HG02870 (cell line): ENCODE measurements around the gene HDAC4.

Experiments used
- ATAC-seq: cut with Tn5 transposase; IDR thresholded peaks from one replicate; pipeline ENCODE4 v1.9.1; 2021; ENCODE audit warnings: mild to moderate bottlenecking, moderate library complexity; ENCODE audit not compliant: unreplicated experiment

HDAC4 gene

DNA sequence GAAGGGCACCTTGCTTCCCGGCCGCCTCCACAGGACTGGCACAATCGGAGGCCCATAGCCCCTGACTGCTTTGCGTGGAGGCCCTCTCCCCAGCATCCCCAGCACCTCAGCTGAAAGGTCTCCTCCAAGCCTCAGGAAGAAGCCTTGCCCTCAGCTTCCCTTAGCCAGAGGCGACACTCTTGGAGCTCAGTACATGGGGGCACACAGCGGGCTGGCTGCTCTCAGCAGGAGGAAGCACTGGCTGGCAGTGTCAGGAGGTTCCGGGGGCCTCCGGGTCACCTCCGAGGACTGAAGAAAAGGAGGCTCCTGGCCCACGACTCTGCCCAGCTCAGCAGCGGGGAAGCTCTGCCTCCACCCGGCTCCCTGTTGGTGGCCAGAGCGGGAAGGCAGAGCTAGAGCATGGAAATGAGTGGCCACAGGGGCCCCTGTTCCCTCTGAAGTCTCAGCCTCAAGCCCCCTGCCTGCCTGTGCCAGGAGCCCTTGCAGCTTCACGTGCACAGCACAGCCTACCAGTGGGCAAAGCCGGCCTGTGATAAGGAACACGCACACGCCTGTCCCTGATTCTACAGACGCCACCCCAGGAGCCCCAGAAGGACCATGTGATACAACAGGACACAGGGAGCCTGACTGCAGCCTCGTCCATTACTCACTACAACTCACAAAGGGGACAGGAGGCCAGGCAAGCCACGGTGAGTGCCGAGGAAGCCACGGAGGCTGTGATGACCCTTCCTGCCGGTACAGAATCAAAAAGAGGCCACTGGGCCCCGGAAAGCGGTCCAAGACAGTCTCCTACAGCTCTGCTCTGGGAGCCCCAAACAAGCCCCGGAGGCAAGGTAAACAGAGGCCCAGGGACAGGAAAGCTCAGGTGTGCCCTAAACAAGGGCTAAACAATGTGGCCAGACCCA is 15.5 kb downstream of the HDAC4 start:
- no peak for ATAC-seq

DNA sequence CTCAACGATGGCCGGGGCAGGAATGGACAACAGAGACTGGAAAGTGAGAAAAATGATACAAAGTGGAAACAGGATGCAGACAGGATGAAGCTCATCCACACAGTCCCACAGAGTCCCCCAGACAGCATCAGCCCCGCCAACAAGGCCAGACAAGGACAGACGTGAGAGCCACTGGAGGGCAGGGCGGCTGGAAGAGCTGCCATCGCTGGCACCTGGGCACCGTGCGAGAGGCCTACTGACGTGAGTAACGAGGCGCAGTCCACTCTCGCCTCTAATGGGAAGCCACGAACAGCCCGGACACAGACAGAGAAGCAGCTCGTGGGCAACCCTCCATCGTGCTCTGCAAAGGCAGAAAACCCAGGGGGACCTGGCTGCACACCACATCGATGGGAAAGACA is 17.1 kb downstream of the HDAC4 start:
- ATAC-seq = no peak

DNA sequence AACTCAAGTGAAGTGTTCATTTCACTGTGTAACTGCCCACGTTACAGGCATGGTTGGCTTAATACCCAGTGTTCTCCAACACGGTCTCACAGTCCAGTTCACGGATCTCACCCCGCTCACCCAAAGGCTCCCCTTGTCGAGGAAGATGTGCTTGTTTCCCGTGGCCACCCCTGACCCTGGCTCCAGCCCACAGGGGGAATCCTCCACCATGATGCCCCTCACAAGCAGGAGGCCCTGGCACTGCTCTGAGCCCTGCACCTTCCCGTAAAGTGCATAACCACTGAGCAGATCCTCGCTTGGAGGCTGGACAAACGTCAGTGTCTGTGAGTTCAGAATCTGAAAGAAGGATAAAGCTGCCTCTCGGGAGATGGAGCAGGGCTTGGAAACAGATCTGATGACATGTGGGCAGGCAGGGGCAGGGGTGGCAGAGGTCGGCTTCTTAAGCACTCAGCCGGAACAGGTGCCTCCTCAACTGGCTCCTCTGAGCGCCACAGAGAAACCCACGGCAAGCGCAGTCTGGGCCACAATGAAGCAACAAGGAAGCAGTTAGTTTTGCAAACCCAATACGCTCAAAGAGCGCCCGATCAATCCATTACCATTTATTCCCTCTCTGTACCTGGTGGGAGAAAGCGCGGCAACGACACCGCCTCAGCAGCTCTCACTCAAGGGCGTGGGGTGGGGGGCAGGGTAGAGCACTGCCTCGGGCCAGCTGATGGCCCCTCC is 17.6 kb downstream of the HDAC4 start:
- no peak for ATAC-seq

DNA sequence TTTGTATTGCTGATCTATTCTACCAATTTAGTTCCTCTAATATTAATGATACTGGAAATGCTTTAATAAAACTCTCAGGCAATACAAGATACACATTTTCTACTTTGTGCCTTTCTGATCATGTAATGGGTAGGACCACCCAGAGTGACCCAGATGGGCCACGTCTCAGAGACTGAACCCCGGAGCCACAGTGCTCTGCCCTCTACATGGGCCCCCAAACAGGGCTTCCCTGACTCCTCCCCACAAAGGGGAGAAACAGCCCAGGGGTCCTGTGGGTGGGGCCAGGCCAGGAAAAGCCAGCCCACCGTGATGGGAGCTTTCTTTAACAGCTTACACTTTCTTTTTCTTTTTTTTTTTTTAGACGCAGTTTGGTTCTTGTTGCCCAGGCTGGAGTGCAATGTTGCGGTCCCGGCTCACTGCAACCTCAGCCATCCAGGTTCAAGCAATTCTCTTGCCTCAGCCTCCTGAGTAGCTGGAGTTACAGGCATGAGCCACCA is 18.4 kb downstream of the HDAC4 start:
- no peak for ATAC-seq

DNA sequence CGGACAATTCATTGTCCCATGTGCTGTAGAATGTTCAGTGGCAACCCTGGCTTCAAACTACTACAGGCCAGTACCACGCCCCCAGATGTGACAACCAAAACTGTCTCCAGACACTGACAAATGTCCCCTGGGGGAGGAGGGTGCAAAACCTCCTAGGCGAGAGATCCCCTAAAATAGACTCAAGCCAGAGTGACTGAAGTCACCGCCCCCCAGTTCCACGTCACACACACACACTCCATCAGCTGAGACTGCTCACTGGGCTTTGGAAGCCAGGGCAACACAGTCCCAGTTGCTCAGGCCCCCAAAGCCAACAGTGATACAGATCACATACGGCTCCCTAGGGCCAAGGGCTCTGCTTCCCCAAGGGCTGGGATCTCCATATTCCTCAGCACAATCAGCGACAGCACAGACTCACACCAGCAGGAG is 19.1 kb downstream of the HDAC4 start:
- no peak for ATAC-seq

DNA sequence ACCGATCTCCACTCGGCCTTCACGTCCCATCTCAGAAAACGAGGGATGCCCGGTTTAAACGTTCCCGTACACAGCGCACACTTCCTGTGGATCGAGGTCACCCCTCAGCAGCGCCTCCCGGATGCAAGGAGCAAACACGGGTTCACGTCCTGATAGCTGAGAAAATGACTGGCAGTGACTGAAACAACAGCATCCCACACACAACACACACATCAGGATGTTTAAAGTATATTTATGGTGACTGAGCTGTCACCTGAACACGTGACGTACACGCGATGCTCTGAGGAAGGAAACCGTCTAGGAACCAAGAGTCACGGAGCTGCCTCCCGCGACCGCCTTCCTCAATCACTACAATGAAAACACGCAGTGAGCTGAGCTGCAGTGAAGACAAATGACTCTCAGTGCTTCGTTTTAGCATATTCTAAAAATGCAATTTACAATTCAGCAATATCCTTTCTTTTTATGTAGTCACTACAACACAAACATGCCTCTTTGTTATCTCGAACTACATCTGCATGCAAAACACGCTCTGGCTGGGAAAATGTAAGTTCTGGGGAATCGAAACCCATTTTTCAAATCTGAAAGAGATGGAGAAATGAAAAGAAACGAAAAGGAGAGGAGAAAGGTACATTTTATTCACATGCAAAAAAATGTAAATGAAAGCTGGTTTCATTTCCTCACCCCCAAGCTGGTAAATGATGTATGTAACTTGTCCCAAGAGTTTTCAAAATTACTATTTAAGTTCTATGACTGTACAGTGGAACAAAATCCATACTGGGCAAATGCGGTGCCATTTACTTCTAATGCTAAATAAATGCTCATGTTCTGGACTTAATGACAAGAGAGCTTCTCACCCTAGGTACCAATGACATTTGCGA is 19.8 kb downstream of the HDAC4 start:
- no peak for ATAC-seq

GRCh38 chr2:239379641-239380170 is 21.1 kb downstream of the HDAC4 start:
- ATAC-seq = no peak

DNA sequence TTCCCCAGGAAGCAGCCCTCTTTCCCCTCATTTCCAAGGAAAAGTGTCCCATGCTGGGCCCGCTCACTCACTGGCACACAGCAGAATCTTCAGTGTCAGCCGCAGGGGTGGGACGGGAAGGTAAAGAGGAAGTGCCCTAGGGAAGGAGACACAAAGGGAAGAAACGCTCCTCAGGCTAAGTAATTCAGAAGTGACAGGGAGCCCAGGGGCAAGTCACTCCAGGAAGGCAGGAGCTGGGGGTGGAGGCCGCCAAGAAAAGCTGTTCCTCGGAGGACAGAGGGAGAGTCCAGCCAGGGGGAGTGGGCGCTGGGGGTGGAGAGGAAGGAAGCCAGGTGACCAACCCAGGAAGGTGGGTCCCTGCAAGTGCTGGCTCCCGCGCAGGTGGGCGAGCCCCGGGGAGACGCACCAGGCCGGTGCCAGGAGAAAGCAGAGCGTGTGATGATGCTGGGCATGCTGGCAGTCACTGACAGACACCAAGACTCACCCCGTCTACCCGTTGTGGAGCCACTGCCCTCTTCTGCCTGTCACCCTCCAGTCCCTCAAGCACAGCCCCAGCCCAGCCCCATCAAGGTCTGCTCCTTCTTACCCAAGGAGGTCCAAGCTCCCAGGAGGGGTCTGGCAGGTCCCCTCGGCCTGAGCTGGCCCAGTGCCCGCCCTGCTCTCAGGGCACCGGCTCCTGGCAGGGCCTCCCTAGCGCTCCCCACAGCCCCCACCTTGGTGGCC is 21.7 kb downstream of the HDAC4 start:
- no peak for ATAC-seq

DNA sequence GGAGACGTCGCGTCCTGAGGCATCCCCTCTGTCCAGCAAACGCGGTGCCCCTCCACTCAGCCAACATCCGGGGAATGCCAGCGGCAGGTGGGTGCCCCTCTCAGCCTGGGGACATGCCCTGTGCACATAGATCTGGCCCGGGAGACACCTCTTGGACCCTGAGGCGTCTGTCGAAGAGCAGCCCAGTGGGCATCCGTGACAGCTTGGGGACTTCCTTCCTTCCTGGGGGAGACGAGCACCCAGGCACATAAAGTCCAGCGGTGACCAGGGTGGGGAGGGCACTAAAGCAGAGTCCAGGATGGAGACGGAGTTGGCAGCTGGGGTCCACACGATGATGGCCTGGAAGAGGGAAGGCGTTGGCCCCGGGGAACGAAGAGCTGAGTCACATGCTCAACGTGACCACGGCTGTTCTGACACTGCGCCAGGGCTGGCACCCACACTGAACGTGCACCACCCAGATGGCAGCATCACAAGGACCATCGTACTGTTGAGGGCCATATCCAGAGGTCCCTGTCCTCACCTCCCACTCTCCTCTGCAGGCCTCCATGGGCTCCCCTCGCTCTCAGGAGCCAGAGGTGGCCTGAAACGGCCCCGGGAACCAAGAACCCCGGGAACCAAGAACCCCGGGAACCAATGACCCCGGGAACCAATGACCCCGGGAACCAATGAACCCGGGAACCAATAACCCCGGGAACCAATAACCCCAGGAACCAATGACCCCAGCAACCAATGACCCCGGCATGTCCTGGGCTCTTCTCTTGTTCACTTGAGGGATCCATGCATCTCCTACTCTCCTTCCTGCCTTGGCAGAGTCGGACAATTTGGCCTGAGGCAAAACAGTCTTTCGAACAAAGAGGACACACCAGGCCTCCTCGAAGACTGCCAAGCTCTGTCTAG is 22.6 kb downstream of the HDAC4 start:
- no peak for ATAC-seq

DNA sequence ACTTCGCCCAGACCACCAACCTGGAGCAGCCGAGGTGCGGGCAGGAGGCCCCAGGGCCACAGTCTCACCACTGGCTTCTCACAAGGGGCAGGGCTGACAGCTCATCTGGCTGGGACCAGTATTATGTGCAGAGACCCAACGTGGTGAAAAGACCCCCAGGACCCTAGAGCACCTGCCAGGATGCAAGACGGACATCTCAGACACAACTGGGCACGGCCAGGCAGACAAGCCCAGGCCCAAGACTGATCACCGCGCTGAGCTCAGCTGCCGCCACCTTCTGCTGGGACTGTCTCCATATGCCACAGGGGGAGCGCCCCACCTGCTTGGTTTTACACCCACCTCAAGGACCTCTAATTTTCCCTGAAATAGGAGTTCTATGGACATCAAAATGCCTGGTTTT is 23.2 kb downstream of the HDAC4 start:
- no peak for ATAC-seq

- no peak for ATAC-seq
Observed at GRCh38 chr2:239376942-239377531, 23.8 kb downstream of the HDAC4 start.

GRCh38 chr2:239376351-239376750 is 24.5 kb downstream of the HDAC4 start:
- ATAC-seq = no peak

DNA sequence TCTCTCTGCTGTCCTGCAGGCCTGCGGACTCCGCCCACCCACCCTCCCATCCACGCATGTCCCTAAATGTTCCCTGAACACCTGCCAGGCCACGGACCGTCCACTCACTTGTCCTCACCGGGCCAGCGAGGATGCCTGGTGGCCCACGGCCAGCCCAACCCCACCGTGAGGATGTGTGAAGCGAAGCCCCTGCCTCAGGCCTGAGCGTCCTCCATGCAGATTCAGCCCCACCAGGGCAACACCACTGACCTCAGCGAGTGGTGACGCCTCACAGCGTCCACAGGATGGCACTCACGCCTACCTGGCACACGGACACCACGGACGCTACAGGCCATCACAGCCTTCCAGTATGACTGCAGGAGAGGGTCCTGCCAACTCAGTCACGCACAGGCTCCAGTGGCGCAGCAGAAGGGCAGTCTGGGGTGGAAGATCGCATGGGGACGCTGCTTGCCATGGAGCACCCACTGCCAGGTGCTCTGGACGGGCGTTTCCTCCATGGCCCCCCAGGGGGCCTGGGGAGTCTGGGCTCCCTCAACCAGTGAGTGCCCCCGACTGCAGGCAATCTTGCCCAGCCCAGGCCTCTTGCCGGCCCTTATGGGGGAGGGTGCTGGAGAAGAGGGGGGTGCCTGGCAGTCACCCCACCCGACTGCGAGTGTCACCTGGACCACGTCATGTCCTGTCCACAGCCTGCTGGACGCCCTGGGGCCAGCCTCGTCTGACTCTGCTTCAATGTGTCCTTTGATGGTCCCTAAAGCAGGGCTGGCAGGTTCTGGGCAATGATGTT is 25.4 kb downstream of the HDAC4 start:
- no peak for ATAC-seq

GRCh38 chr2:239374896-239375277 is 25.9 kb downstream of the HDAC4 start:
- ATAC-seq = no peak

DNA sequence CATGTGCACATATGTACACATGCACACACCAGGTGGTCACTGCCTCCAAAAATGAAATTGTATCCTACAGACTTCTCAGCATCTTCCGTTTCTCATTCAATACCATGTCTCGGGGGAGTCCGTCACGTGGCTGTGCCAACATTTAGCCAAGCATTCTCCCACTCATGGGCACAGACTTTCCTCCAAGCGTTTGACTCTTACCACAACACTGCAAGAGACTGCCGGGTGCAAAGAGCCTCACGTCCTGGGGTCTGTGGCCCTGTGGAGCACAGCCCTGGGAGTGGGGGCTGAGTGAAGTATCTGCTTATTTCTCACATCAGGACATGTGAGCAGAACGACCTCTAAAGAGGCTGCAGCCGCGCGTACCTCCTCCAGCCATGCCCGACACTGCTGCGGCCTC is 28.0 kb downstream of the HDAC4 start:
- ATAC-seq = no peak

GRCh38 chr2:239371726-239372686 is 28.8 kb downstream of the HDAC4 start:
- ATAC-seq = no peak
